Fibroblast of pulmonary artery (primary cell): ENCODE data around the gene AKAP6.

ENCODE experiments used
- DNase-seq: peaks from one replicate; pipeline ENCODE4 v3.0.0-alpha.2; 2010; ENCODE audit warnings: low read depth
- H3K4me3 ChIP-seq: replicated peaks from 2 replicates; pipeline ENCODE4 v1.5.1; 2011; ENCODE audit warnings: low read depth, mild to moderate bottlenecking, control low read depth, low read length, moderate library complexity
- CTCF ChIP-seq: IDR thresholded peaks from 2 replicates; pipeline ENCODE4 v1.5.1; 2011; ENCODE audit warnings: mild to moderate bottlenecking, control low read depth, low read length, inconsistent platforms; ENCODE audit errors: missing control alignments

Gene AKAP6

GRCh38 chr14:32724867-32725471, 395.9 kb downstream of the AKAP6 start:
- peak; percentile 87 for DNase-seq
- peak overlapping the region; percentile 33 for H3K4me3 ChIP-seq
- no peak for TF ChIP-seq CTCF

- DNase-seq = no peak
- no peak overlapping the region for H3K4me3 ChIP-seq
- no peak for TF ChIP-seq CTCF
These were observed 397.4 kb downstream of the AKAP6 start for GRCh38 chr14:32726516-32726915.

GRCh38 chr14:32727832-32728231, 398.7 kb downstream of the AKAP6 start:
- no peak for TF ChIP-seq CTCF
- DNase-seq = no peak
- H3K4me3 ChIP-seq = no peak overlapping the region

GRCh38 chr14:32728526-32728925, 399.4 kb downstream of the AKAP6 start:
- no peak for TF ChIP-seq CTCF
- no peak for DNase-seq
- no peak overlapping the region for H3K4me3 ChIP-seq

DNA sequence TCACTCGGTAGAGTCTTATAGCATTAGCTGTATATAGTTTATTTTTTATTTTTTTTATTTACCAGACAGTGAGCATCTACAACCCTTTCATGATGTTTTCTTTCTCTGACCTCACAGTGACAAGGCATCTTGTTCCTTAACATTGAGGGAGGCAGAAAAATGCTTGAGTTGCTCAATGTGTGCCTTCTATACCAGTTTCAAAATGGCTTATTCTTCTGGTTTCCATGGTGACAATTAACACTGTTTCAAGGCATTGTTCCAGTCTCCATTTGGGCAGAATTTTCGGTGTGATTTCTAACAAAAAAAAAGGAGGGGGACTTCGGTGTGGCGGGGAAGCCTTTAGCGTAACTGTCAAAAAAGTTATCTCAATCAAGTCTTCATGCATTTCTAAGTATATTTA, 399.9 kb downstream of the AKAP6 start:
- no peak overlapping the region for H3K4me3 ChIP-seq
- peak; percentile 11 for DNase-seq
- TF ChIP-seq CTCF = no peak

DNA sequence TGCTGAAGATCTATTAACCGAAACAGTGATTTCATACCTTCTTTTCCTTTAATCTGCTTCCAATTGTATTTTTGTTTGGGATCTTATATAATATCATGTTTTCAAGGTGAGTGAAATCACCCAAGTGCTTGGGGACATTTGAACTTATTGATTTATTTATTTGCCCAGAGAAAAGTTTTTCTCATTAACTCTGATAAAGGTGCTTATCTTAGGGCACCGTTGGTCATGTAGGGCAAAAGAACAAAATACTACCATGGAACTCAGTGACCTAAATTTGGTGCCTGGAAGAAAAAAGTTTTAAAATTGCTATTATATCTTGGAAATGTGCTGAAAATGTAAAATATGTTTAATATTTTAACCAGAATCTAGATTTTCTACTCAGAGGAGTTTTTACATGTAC, 402.2 kb downstream of the AKAP6 start:
- no peak overlapping the region for H3K4me3 ChIP-seq
- no peak for TF ChIP-seq CTCF
- DNase-seq = no peak

GRCh38 chr14:32733015-32733414, 403.9 kb downstream of the AKAP6 start:
- no peak overlapping the region for H3K4me3 ChIP-seq
- no peak for TF ChIP-seq CTCF
- no peak for DNase-seq
